GM18507 (cell line): Measurements from ENCODE around the gene MICAL1.

Source experiments
- DNase-seq: peaks from one replicate; pipeline ENCODE4 v3.0.0; 2011; ENCODE audit warnings: low read depth; ENCODE audit not compliant: insufficient read length; ENCODE audit errors: extremely low spot score
- FAIRE-seq: peaks from 2 replicates; lab custom pipeline; 2011; peaks lifted over from hg19 to GRCh38; lab: Jason Lieb, UNC

Gene MICAL1

GRCh38 chr6:109456111-109456583 lies 575 bp upstream of the MICAL1 start:
- FAIRE-seq (no peak), DNase-seq (no peak)

GRCh38 chr6:109454496-109455436 lies 806 bp downstream of the MICAL1 start:
- DNase-seq, result peak; percentile 37
- peak; percentile 90 for FAIRE-seq

- DNase-seq, result no peak
- FAIRE-seq, result no peak
Observed at GRCh38 chr6:109453594-109454495, 1.7 kb downstream of the MICAL1 start.

GRCh38 chr6:109453156-109453555 lies 2.4 kb downstream of the MICAL1 start:
- no peak for FAIRE-seq
- DNase-seq, result no peak

GRCh38 chr6:109452181-109452580 lies 3.4 kb downstream of the MICAL1 start:
- FAIRE-seq (no peak), DNase-seq (no peak)

GRCh38 chr6:109451376-109451775 lies 4.2 kb downstream of the MICAL1 start:
- FAIRE-seq (no peak), DNase-seq (no peak)

GRCh38 chr6:109450801-109451200 lies 4.8 kb downstream of the MICAL1 start:
- DNase-seq (no peak), FAIRE-seq (no peak)

GRCh38 chr6:109449795-109450673 lies 5.5 kb downstream of the MICAL1 start:
- peak; percentile 5 for FAIRE-seq
- DNase-seq, result no peak

- no peak for FAIRE-seq
Observed at GRCh38 chr6:109449064-109449794, 6.3 kb downstream of the MICAL1 start.

GRCh38 chr6:109448615-109449014 lies 7.0 kb downstream of the MICAL1 start:
- DNase-seq (no peak), FAIRE-seq (no peak)

More at GRCh38 chr6:109449064-109449794, 6.3 kb downstream of the MICAL1 start:
- DNase-seq, result no peak

- DNase-seq, result no peak
- FAIRE-seq, result no peak
Observed at GRCh38 chr6:109447878-109448555, 7.6 kb downstream of the MICAL1 start.

- FAIRE-seq, result no peak
Observed at GRCh38 chr6:109447087-109447486, 8.5 kb downstream of the MICAL1 start.

GRCh38 chr6:109446541-109446940 lies 9.0 kb downstream of the MICAL1 start:
- FAIRE-seq, result no peak

More at GRCh38 chr6:109447087-109447486, 8.5 kb downstream of the MICAL1 start:
- no peak for DNase-seq

GRCh38 chr6:109446072-109446471 lies 9.5 kb downstream of the MICAL1 start:
- DNase-seq, result no peak
- no peak for FAIRE-seq

More at GRCh38 chr6:109446541-109446940, 9.0 kb downstream of the MICAL1 start:
- no peak for DNase-seq

GRCh38 chr6:109445382-109445781 lies 10.2 kb downstream of the MICAL1 start:
- DNase-seq, result no peak
- no peak for FAIRE-seq

- FAIRE-seq (no peak), DNase-seq (no peak)
Observed at GRCh38 chr6:109443425-109443950, 12.1 kb downstream of the MICAL1 start.

- DNase-seq, result no peak
- FAIRE-seq, result no peak
Observed at GRCh38 chr6:109442393-109442924, 13.1 kb downstream of the MICAL1 start.
